Measurements from ENCODE around the gene TBX10.
"Not testable (repeated sequence)": the region's sequence is repeated elsewhere in the genome, so short reads cannot be mapped to it uniquely, and the experiment has no call there.

TBX10 gene

GRCh38 chr11:67639438-67639859, at the start of gene TBX10:
TBX10 (minus strand) TSS chr11:67639763; CDS start chr11:67639472, 291 bp downstream.
- no peak for DNase-seq (ENCODE audit: low read depth)

- DNase-seq (ENCODE audit: low read depth) = no peak
Observed at GRCh38 chr11:67689178-67689577, 49.6 kb upstream of the TBX10 start.

- no peak for DNase-seq (ENCODE audit: low read depth)
Observed at GRCh38 chr11:67687986-67688385, 48.4 kb upstream of the TBX10 start.

- not testable (repeated sequence) for DNase-seq (ENCODE audit: low read depth)
Observed at GRCh38 chr11:67685641-67686332, 46.2 kb upstream of the TBX10 start.

GRCh38 chr11:67682126-67683034, 42.8 kb upstream of the TBX10 start:
- not testable (repeated sequence) for DNase-seq (ENCODE audit: low read depth)

- DNase-seq (ENCODE audit: low read depth) = no peak
Observed at GRCh38 chr11:67680696-67681470, 41.3 kb upstream of the TBX10 start.

- DNase-seq (ENCODE audit: low read depth) = no peak
Observed at GRCh38 chr11:67675058-67675747, 35.6 kb upstream of the TBX10 start.

GRCh38 chr11:67674442-67674871, 34.9 kb upstream of the TBX10 start, which contains the start of gene ALDH3B2:
ALDH3B2 (minus strand) TSS chr11:67674623; CDS start chr11:67666935, 7,688 bp downstream.
- no peak for DNase-seq (ENCODE audit: low read depth)

GRCh38 chr11:67673902-67674301, 34.3 kb upstream of the TBX10 start:
- DNase-seq (ENCODE audit: low read depth) = no peak

- DNase-seq (ENCODE audit: low read depth) = no peak
Observed at GRCh38 chr11:67673358-67673757, 33.8 kb upstream of the TBX10 start.

GRCh38 chr11:67671211-67671520, 31.6 kb upstream of the TBX10 start:
- no peak for DNase-seq (ENCODE audit: low read depth)

- DNase-seq (ENCODE audit: low read depth) = no peak
Observed at GRCh38 chr11:67670316-67671210, 31.0 kb upstream of the TBX10 start.

- no peak for DNase-seq (ENCODE audit: low read depth)
Observed at GRCh38 chr11:67668192-67668551, 28.6 kb upstream of the TBX10 start.

- DNase-seq (ENCODE audit: low read depth) = no peak
Observed at GRCh38 chr11:67667490-67668191, 28.1 kb upstream of the TBX10 start.

GRCh38 chr11:67666676-67667489, 27.3 kb upstream of the TBX10 start:
- no peak for DNase-seq (ENCODE audit: low read depth)

- no peak for DNase-seq (ENCODE audit: low read depth)
Observed at GRCh38 chr11:67666303-67666645, 26.7 kb upstream of the TBX10 start.

GRCh38 chr11:67665541-67666302, 26.2 kb upstream of the TBX10 start:
- DNase-seq (ENCODE audit: low read depth) = no peak

- DNase-seq (ENCODE audit: low read depth) = no peak
Observed at GRCh38 chr11:67664696-67665540, 25.4 kb upstream of the TBX10 start.

All from GM04503 (cell line).